NCI-H1092 treated with DMSO at 0.1 percent for 48 hours (cell line): ENCODE results near the gene PLCH2.
A peak's percentile ranks its signal among the peaks of the same experiment; 100 is the strongest.

Source experiments
- DNase-seq: peaks from one replicate; lab custom pipeline; 2025; lab: John Stamatoyannopoulos, UW

The PLCH2 gene

GRCh38 chr1:2515763-2516080 is 39.6 kb downstream of the PLCH2 start:
- no peak for DNase-seq

GRCh38 chr1:2516124-2516523 is 40.0 kb downstream of the PLCH2 start:
- DNase-seq = no peak

- no peak for DNase-seq
Measured at GRCh38 chr1:2516946-2517345, 40.9 kb downstream of the PLCH2 start.

- no peak for DNase-seq
Measured at GRCh38 chr1:2517966-2518365, 41.9 kb downstream of the PLCH2 start.

- no peak for DNase-seq
Measured at GRCh38 chr1:2518528-2518927, 42.4 kb downstream of the PLCH2 start.

- no peak for DNase-seq
Measured at GRCh38 chr1:2519029-2519685, 43.1 kb downstream of the PLCH2 start.

GRCh38 chr1:2519729-2520128 is 43.6 kb downstream of the PLCH2 start:
- no peak for DNase-seq

- no peak for DNase-seq
Measured at GRCh38 chr1:2520206-2520605, 44.1 kb downstream of the PLCH2 start.

- DNase-seq = no peak
Measured at GRCh38 chr1:2520806-2521205, 44.7 kb downstream of the PLCH2 start.

- DNase-seq = no peak
Measured at GRCh38 chr1:2522230-2522629, 46.1 kb downstream of the PLCH2 start.

- no peak for DNase-seq
Measured at GRCh38 chr1:2523191-2523890, 47.3 kb downstream of the PLCH2 start.

GRCh38 chr1:2523891-2524609 is 48.0 kb downstream of the PLCH2 start:
- DNase-seq = no peak

GRCh38 chr1:2525572-2525919 is 49.5 kb downstream of the PLCH2 start:
- DNase-seq = no peak

GRCh38 chr1:2525920-2526823 is 50.1 kb downstream of the PLCH2 start, which contains the start of gene PANK4:
PANK4 (minus strand) TSS chr1:2526596; CDS start chr1:2526587, 9 bp downstream.
- DNase-seq = peak; percentile 81

- DNase-seq = peak; percentile 17
Measured at GRCh38 chr1:2526824-2527555, 50.9 kb downstream of the PLCH2 start.

GRCh38 chr1:2527556-2527860 is 51.4 kb downstream of the PLCH2 start:
- no peak for DNase-seq

GRCh38 chr1:2528016-2528415 is 51.9 kb downstream of the PLCH2 start:
- DNase-seq = no peak

- DNase-seq = no peak
Measured at GRCh38 chr1:2528611-2528965, 52.5 kb downstream of the PLCH2 start.

- DNase-seq = no peak
Measured at GRCh38 chr1:2528966-2529783, 53.1 kb downstream of the PLCH2 start.

GRCh38 chr1:2529784-2530512 is 53.9 kb downstream of the PLCH2 start, which contains the start of gene HES5:
HES5 (minus strand) TSS chr1:2530263; CDS start chr1:2530164, 99 bp downstream.
- peak; percentile 14 for DNase-seq
